GM23338 (cell line): ENCODE results near the gene NRSN2. TPM values are rescaled to one million over a fixed set of nuclear protein-coding genes. Genes with fewer than 3 reads are reported as not detected.

Source experiments
- ATAC-seq: fragments of 200-7000 bp; cut with Tn5 transposase; 3 replicates; pipeline ENCODE4 v1.9.1; 2020
- DNase-seq: peaks from one replicate; pipeline ENCODE4 v3.0.0-alpha.2; 2015; ENCODE audit warnings: low spot score
- H2AFZ ChIP-seq: fragments of 200-600 bp; sonication (generic); 2 replicates; pipeline ENCODE4 v1.8.0; 2016; ENCODE audit warnings: antibody characterized with exemption, mild to moderate bottlenecking, moderate library complexity
- H3F3A ChIP-seq: fragments of 200-600 bp; sonication (generic); replicated peaks from 2 replicates; pipeline ENCODE4 v1.8.0; 2017; ENCODE audit warnings: antibody characterized with exemption, mixed run types, low read depth
- H3K27ac ChIP-seq: fragments of 200-600 bp; sonication (generic); 2 replicates; pipeline ENCODE4 v1.6.1; 2016; ENCODE audit warnings: low read depth
- H3K27me3 ChIP-seq: fragments of 200-600 bp; sonication (generic); 2 replicates; pipeline ENCODE4 v1.8.0; 2016; ENCODE audit warnings: mild to moderate bottlenecking, mixed run types, moderate library complexity; ENCODE audit not compliant: insufficient read depth
- H3K36me3 ChIP-seq: fragments of 200-600 bp; sonication (generic); 2 replicates; pipeline ENCODE4 v1.8.0; 2016; ENCODE audit warnings: mild to moderate bottlenecking; ENCODE audit not compliant: insufficient read depth
- H3K4me1 ChIP-seq: fragments of 200-600 bp; sonication (generic); 2 replicates; pipeline ENCODE4 v1.8.0; 2016; ENCODE audit warnings: mild to moderate bottlenecking, moderate library complexity; ENCODE audit not compliant: insufficient read depth
- H3K4me2 ChIP-seq: fragments of 200-600 bp; sonication (generic); 2 replicates; pipeline ENCODE4 v1.7.1; 2017; ENCODE audit warnings: mixed run types
- H3K4me3 ChIP-seq: fragments of 200-600 bp; sonication (generic); 2 replicates; pipeline ENCODE4 v1.6.1; 2016; ENCODE audit warnings: mixed run types
- H3K79me2 ChIP-seq: fragments of 200-600 bp; sonication (generic); replicated peaks from 2 replicates; pipeline ENCODE4 v1.8.0; 2017; ENCODE audit warnings: mild to moderate bottlenecking; ENCODE audit not compliant: insufficient read depth
- H3K9me2 ChIP-seq: fragments of 200-600 bp; sonication (generic); 2 replicates; pipeline ENCODE4 v1.8.0; 2017; ENCODE audit not compliant: insufficient read depth
- H4K20me1 ChIP-seq: fragments of 200-600 bp; sonication (generic); replicated peaks from 2 replicates; pipeline ENCODE4 v1.8.0; 2017; ENCODE audit warnings: mild to moderate bottlenecking; ENCODE audit not compliant: insufficient read depth
- H3K27ac Mint-ChIP-seq: 2 replicates; pipeline ENCODE4 v1.8.0; 2020; ENCODE audit warnings: inconsistent platforms, mild to moderate bottlenecking, moderate library complexity, mixed read lengths
- H3K27me3 Mint-ChIP-seq: 3 replicates; pipeline ENCODE4 v1.8.0; 2022; ENCODE audit warnings: low read depth, mild to moderate bottlenecking, moderate library complexity, mixed read lengths, inconsistent platforms; ENCODE audit not compliant: insufficient read depth, poor library complexity
- H3K36me3 Mint-ChIP-seq: 3 replicates; pipeline ENCODE4 v1.8.0; 2021; ENCODE audit warnings: low read depth, mild to moderate bottlenecking, inconsistent platforms, moderate library complexity, mixed read lengths
- H3K4me1 Mint-ChIP-seq: 3 replicates; pipeline ENCODE4 v1.8.0; 2020; ENCODE audit warnings: mild to moderate bottlenecking, inconsistent platforms, mixed read lengths
- H3K4me3 Mint-ChIP-seq: 3 replicates; pipeline ENCODE4 v1.8.0; 2021; ENCODE audit warnings: moderate library complexity, mild to moderate bottlenecking, inconsistent platforms, mixed read lengths
- H3K9me3 Mint-ChIP-seq: 3 replicates; pipeline ENCODE4 v1.8.0; 2020; ENCODE audit warnings: moderate library complexity, mild to moderate bottlenecking, inconsistent platforms, mixed read lengths
- CREB1 ChIP-seq: fragments of 250-450 bp; sonication (Bioruptor Pico); IDR thresholded peaks from 2 replicates; pipeline ENCODE4 v1.5.0; 2020; ENCODE audit warnings: low read depth, mild to moderate bottlenecking, moderate library complexity
- CTCF ChIP-seq, 2 experiments: fragments of 200-600 bp in 1 of 2; sonication (generic) in 1 of 2; conservative IDR thresholded peaks; 2 replicates each; pipeline versions ENCODE4 v1.5.1 to v1.6.1; 2016 to 2017; ENCODE audit warnings: antibody characterized with exemption in 2 of 2, low read depth in 2 of 2, mild to moderate bottlenecking in 2 of 2, moderate library complexity in 1 of 2
- ETS1 ChIP-seq: IDR thresholded peaks from 2 replicates; pipeline ENCODE4 v1.6.1; 2016; ENCODE audit warnings: antibody characterized with exemption
- EZH2 ChIP-seq: fragments of 200-600 bp; sonication (generic); IDR thresholded peaks from one replicate; pipeline ENCODE4 v1.8.0; 2017; ENCODE audit warnings: antibody characterized with exemption, mild to moderate bottlenecking, low read depth; ENCODE audit not compliant: unreplicated experiment
- EZH2phosphoT487 ChIP-seq: fragments of 200-600 bp; sonication (generic); IDR thresholded peaks from one replicate; pipeline ENCODE4 v1.8.1; 2018; ENCODE audit warnings: antibody characterized with exemption; ENCODE audit not compliant: unreplicated experiment
- JUNB ChIP-seq: IDR thresholded peaks from one replicate; pipeline ENCODE4 v1.6.1; 2016; ENCODE audit warnings: antibody characterized with exemption; ENCODE audit not compliant: unreplicated experiment
- NANOG ChIP-seq: IDR thresholded peaks from 2 replicates; pipeline ENCODE4 v1.6.1; 2016; ENCODE audit warnings: antibody characterized with exemption, borderline replicate concordance
- REST ChIP-seq: IDR thresholded peaks from one replicate; pipeline ENCODE4 v1.6.1; 2018; ENCODE audit warnings: antibody characterized with exemption; ENCODE audit not compliant: unreplicated experiment
- STAT1 ChIP-seq: IDR thresholded peaks from one replicate; pipeline ENCODE4 v1.6.1; 2016; ENCODE audit warnings: antibody characterized with exemption; ENCODE audit not compliant: unreplicated experiment
- ZNF331 ChIP-seq: fragments of 250-450 bp; sonication (Bioruptor Pico); IDR thresholded peaks from 2 replicates; pipeline ENCODE4 v1.5.0; 2020; ENCODE audit warnings: low read depth, mild to moderate bottlenecking, moderate library complexity
- polyA plus RNA-seq: library from polyadenylated mRNA; unstranded; fragments of >200 nt; fragmentation: Nextera tagmentation; extraction: Ambion mirVana; gene quantifications from 2 replicates; pipeline ENCODE4 v1.2.1, GENCODE V29; 2016
- total RNA-seq: library from RNA; depleted of rRNA; stranded (reverse); fragments of >200 nt; shearing (Covaris generic); gene quantifications from 2 replicates; pipeline ENCODE4 v1.2.3, GENCODE V29; 2014

Gene NRSN2
- total and polyA plus RNA-seq, 2 experiments from 2014 or later = 14.4 to 17.9 TPM

GRCh38 chr20:346033-346639 is 775 bp upstream of the NRSN2 start (continued):
- TF ChIP-seq ETS1 = no peak
- no peak for TF ChIP-seq EZH2
- TF ChIP-seq JUNB = no peak
- TF ChIP-seq ZNF331 = no peak
- no peak for TF ChIP-seq STAT1
- TF ChIP-seq EZH2phosphoT487 = no peak
- TF ChIP-seq NANOG = no peak
- no peak for TF ChIP-seq CTCF (conservative IDR thresholded peaks at IDR 0.05; ENCODE audit: low read depth in 2 of 2)

- no peaks in the 10 kb centered on the region for H3K27me3 ChIP-seq
- no peaks in the 10 kb centered on the region for H3K36me3 ChIP-seq
- H3K27ac ChIP-seq = peak overlapping the region; percentile 76
- H3K27ac Mint-ChIP-seq = no peak overlapping the region
- H3K4me2 ChIP-seq = peak overlapping the region; percentile 97
- H3K4me3 ChIP-seq = peak overlapping the region; percentile 94
- no peaks in the 10 kb centered on the region for H3K79me2 ChIP-seq
- DNase-seq = no peak
- peaks cover 15% of the 10 kb centered on the region for H3K4me1 ChIP-seq
- H3K36me3 Mint-ChIP-seq = peaks cover 2% of the 10 kb centered on the region; the same call in 1 of the 3 replicates
- no peaks in the 10 kb centered on the region for H4K20me1 ChIP-seq
- peaks cover 13% of the 10 kb centered on the region; the same call in 1 of the 2 replicates for H3F3A ChIP-seq
- H3K9me2 ChIP-seq = no peaks in the 10 kb centered on the region
- peak overlapping the region; percentile 95 for H2AFZ ChIP-seq
- ATAC-seq = peak; percentile 6; the same call in 2 of the 3 replicates
- no peaks in the 10 kb centered on the region; the same call in 2 of the 3 replicates for H3K9me3 Mint-ChIP-seq
- H3K27me3 Mint-ChIP-seq = peaks cover 13% of the 10 kb centered on the region
- peak overlapping the region; percentile 88 for H3K4me3 Mint-ChIP-seq
- peaks cover 16% of the 10 kb centered on the region for H3K4me1 Mint-ChIP-seq
- TF ChIP-seq JUNB (no peak), CREB1 (no peak), CTCF (conservative IDR thresholded peaks at IDR 0.05; ENCODE audit: low read depth in 2 of 2) (no peak), ETS1 (no peak), REST (no peak)
These were observed 367 bp downstream of the NRSN2 start for GRCh38 chr20:347317-347639.
